ENCODE measurements around the gene SLC16A1.

SLC16A1 gene

GRCh38 chr1:112934577-112934976 lies 21.4 kb downstream of the SLC16A1 start:
- DNase-seq (ENCODE audit: low spot score) = no peak
- no peak for TF ChIP-seq CTCF (IDR thresholded peaks at IDR 0.05; ENCODE audit: extremely low read depth, missing control alignments)

- TF ChIP-seq CTCF (IDR thresholded peaks at IDR 0.05; ENCODE audit: extremely low read depth, missing control alignments) = no peak
- no peak for DNase-seq (ENCODE audit: low spot score)
These were observed 22.0 kb downstream of the SLC16A1 start for GRCh38 chr1:112933820-112934571.

- TF ChIP-seq CTCF (IDR thresholded peaks at IDR 0.05; ENCODE audit: extremely low read depth, missing control alignments) = no peak
- no peak for DNase-seq (ENCODE audit: low spot score)
These were observed 26.0 kb downstream of the SLC16A1 start for GRCh38 chr1:112929979-112930378.

GRCh38 chr1:112927462-112927990 lies 28.5 kb downstream of the SLC16A1 start:
- DNase-seq (ENCODE audit: low spot score) = no peak
- TF ChIP-seq CTCF (IDR thresholded peaks at IDR 0.05; ENCODE audit: extremely low read depth, missing control alignments) = no peak

GRCh38 chr1:112926858-112927257 lies 29.1 kb downstream of the SLC16A1 start:
- TF ChIP-seq CTCF (IDR thresholded peaks at IDR 0.05; ENCODE audit: extremely low read depth, missing control alignments) = no peak
- DNase-seq (ENCODE audit: low spot score) = no peak

GRCh38 chr1:112925015-112925414 lies 31.0 kb downstream of the SLC16A1 start:
- TF ChIP-seq CTCF (IDR thresholded peaks at IDR 0.05; ENCODE audit: extremely low read depth, missing control alignments) = no peak
- DNase-seq (ENCODE audit: low spot score) = no peak

- TF ChIP-seq CTCF (IDR thresholded peaks at IDR 0.05; ENCODE audit: extremely low read depth, missing control alignments) = no peak
- no peak for DNase-seq (ENCODE audit: low spot score)
These were observed 32.0 kb downstream of the SLC16A1 start for GRCh38 chr1:112923959-112924349.
